Right renal cortex interstitium (tissue), 3 donors: ENCODE measurements around the gene SPINK8. TPM values are rescaled to one million over a fixed set of nuclear protein-coding genes. Genes with fewer than 3 reads are reported as not detected.
"Not testable (repeated sequence)": the region's sequence is repeated elsewhere in the genome, so short reads cannot be mapped to it uniquely, and the experiment has no call there.

Experiments
- DNase-seq, 3 donors: peaks; one replicate each; pipeline ENCODE4 v3.0.0-alpha.2; 2013; ENCODE audit warnings: low read depth in 3 of 3, low spot score in 2 of 3
- polyA plus RNA-seq, 3 donors: library from polyadenylated mRNA; unstranded; fragments of 120-200 nt; gene quantifications; one replicate each; pipeline ENCODE4 v1.2.1, GENCODE V29; 2013; ENCODE audit not compliant: insufficient read length in 3 of 3

The SPINK8 gene
- under 1 TPM in 1 of 3 donors, not detected in 2; 0.37 TPM for polyA plus RNA-seq

- DNase-seq = not testable (repeated sequence)
Observed at GRCh38 chr3:48333346-48334245, at the start of gene SPINK8. Gene SPINK8, minus strand, starts transcription at chr3:48333661. Its CDS starts 5,320 bp downstream, at chr3:48328341.

GRCh38 chr3:48372862-48373435, 39.5 kb upstream of the SPINK8 start:
- DNase-seq = no peak

- no peak for DNase-seq
Observed at GRCh38 chr3:48372377-48372770, 38.9 kb upstream of the SPINK8 start.

- no peak for DNase-seq
Observed at GRCh38 chr3:48371651-48372376, 38.4 kb upstream of the SPINK8 start, which contains the start of gene FBXW12. Gene FBXW12, plus strand, starts transcription at chr3:48372219. Its CDS starts 549 bp downstream, at chr3:48372768.

- no peak for DNase-seq
Observed at GRCh38 chr3:48370333-48370713, 36.9 kb upstream of the SPINK8 start.

- DNase-seq = no peak
Observed at GRCh38 chr3:48369693-48370332, 36.4 kb upstream of the SPINK8 start.

- DNase-seq = no peak
Observed at GRCh38 chr3:48367201-48367600, 33.7 kb upstream of the SPINK8 start.

GRCh38 chr3:48364840-48365239, 31.4 kb upstream of the SPINK8 start:
- DNase-seq = no peak

GRCh38 chr3:48361928-48362327, 28.5 kb upstream of the SPINK8 start:
- DNase-seq = no peak

GRCh38 chr3:48356419-48356818, 23.0 kb upstream of the SPINK8 start:
- DNase-seq = no peak

GRCh38 chr3:48353987-48354386, 20.5 kb upstream of the SPINK8 start:
- DNase-seq = no peak

GRCh38 chr3:48352546-48352945, 19.1 kb upstream of the SPINK8 start:
- no peak for DNase-seq

- DNase-seq = no peak
Observed at GRCh38 chr3:48347500-48347899, 14.0 kb upstream of the SPINK8 start.

GRCh38 chr3:48345946-48346572, 12.6 kb upstream of the SPINK8 start:
- DNase-seq = no peak

GRCh38 chr3:48344867-48345507, 11.5 kb upstream of the SPINK8 start:
- no peak for DNase-seq

- DNase-seq = no peak
Observed at GRCh38 chr3:48343432-48343831, 10.0 kb upstream of the SPINK8 start.

GRCh38 chr3:48338635-48339034, 5.2 kb upstream of the SPINK8 start:
- DNase-seq = no peak

- not testable (repeated sequence) for DNase-seq
Observed at GRCh38 chr3:48337536-48337935, 4.1 kb upstream of the SPINK8 start.

- DNase-seq = not testable (repeated sequence)
Observed at GRCh38 chr3:48335286-48335685, 1.8 kb upstream of the SPINK8 start.

- DNase-seq = no peak
Observed at GRCh38 chr3:48334605-48335004, 1.1 kb upstream of the SPINK8 start.
